MM.1S (cell line): ENCODE results near the gene ARHGEF7.

Experiments
- CTCF ChIP-seq: fragments of 300-600 bp; sonication (generic); IDR thresholded peaks from 2 replicates; pipeline ENCODE4 v1.5.1; 2016; ENCODE audit warnings: antibody characterized with exemption, low read length, mixed read lengths
- EZH2 ChIP-seq: fragments of 300-600 bp; sonication (generic); optimal IDR thresholded peaks from 2 replicates; pipeline ENCODE3; 2017; ENCODE audit warnings: low read depth, mild to moderate bottlenecking, antibody characterized with exemption, low read length, mixed read lengths
- EZH2phosphoT487 ChIP-seq: fragments of 300-600 bp; sonication (generic); IDR thresholded peaks from 2 replicates; pipeline ENCODE4 v1.6.1; 2018; ENCODE audit warnings: antibody characterized with exemption, low read length

DNA sequence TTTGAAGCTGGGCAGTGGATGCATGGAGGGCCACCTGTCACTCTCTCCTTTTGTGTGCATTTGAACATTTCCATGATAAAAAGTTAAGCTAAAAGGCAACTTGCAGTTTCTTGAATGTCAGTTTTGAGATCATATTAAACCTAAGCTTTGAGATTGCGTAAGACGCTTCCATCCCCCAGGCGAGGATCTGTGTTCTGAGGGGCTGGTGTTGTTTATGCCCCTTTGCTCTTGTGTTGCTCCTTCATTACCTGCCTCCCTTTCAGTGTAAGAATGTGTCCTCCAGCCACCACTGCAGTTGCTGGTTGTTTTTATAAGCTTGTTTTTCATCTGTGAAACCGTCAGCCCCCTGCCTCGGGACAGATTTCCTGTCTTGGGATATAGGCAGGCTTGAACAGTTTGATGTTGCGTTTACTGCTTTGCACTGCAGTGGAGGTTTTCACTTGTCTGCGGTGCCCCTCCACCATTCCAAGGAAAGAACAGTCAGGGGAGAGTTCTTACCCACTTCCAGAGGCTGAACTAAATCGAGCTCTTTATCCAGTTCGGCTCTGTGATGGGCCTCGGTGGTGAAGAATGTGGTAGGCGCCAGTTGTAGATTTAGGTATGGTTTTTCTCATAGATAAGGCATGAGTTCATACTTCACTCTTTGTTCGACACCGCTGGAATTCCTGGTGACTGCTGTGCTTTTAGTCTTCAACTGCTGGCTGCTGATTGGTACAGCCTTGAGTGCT is 96.8 kb downstream of the ARHGEF7 start:
- TF ChIP-seq EZH2 (no peak), CTCF (no peak), EZH2phosphoT487 (no peak)
